K562 (cell line): ENCODE results near the gene ANKRD49. TPM values are rescaled to one million over a fixed set of nuclear protein-coding genes. Genes with fewer than 3 reads are reported as not detected.

ENCODE experiments used
- ATAC-seq: fragments of 200-7000 bp; cut with Tn5 transposase; 3 replicates; pipeline ENCODE4 v1.9.1; 2020; ENCODE audit warnings: moderate library complexity
- BruUV-seq: library from RNA; stranded (reverse); fragments of 400-500 nt; replicated peaks from 2 replicates; lab custom pipeline; 2021; lab: Mats Ljungman, UMichigan
- CTCF ChIA-PET: fragments of 300-600 bp; formaldehyde crosslinking; extraction: SDS; loops from one replicate; lab custom pipeline; 2021; ENCODE audit warnings: low intra/inter-chr PET ratio; lab: Yijun Ruan, JAX
- POLR2A ChIA-PET: fragments of 300-600, 350-650 bp; sonication (Branson Sonifier 250); formaldehyde crosslinking; extraction: SDS; loops from one replicate; lab custom pipeline; 2021; ENCODE audit warnings: antibody characterized with exemption, inconsistent platforms; lab: Yijun Ruan, JAX
- DNase-seq, 4 experiments: peaks; one replicate each; pipeline versions ENCODE4 v3.0.0 to v3.0.0-alpha.2; 2011 to 2018; ENCODE audit warnings: low spot score in 3 of 4, mixed read lengths in 3 of 4; ENCODE audit errors: extremely low read depth in 1 of 4
- FAIRE-seq: peaks from 2 replicates; lab custom pipeline; 2011; peaks lifted over from hg19 to GRCh38; lab: Jason Lieb, UNC
- H2AFZ ChIP-seq: 2 replicates; pipeline ENCODE4 v1.6.0; 2011; ENCODE audit warnings: low read depth, low read length, control low read depth, inconsistent platforms
- H3K27ac ChIP-seq: fragments of 200-600 bp; 3 replicates; pipeline ENCODE4 v1.8.0; 2011; ENCODE audit warnings: low read depth, mild to moderate bottlenecking, control low read depth, inconsistent platforms, low read length, moderate library complexity, mixed read lengths; ENCODE audit errors: extremely low read depth
- H3K27me3 ChIP-seq, 2 experiments: fragments of 300-600 bp in 1 of 2; 2 replicates in 1 of 2; 3 replicates in 1 of 2; pipeline versions ENCODE4 v1.6.0 to v1.8.0; 2011; ENCODE audit warnings: inconsistent platforms in 2 of 2, low read length in 2 of 2, mild to moderate bottlenecking in 1 of 2, mixed read lengths in 1 of 2, moderate library complexity in 1 of 2; ENCODE audit not compliant: control insufficient read depth in 2 of 2, insufficient read depth in 2 of 2
- H3K36me3 ChIP-seq: fragments of 300-600 bp; 3 replicates; pipeline ENCODE4 v1.8.0; 2011; ENCODE audit warnings: mild to moderate bottlenecking, low read length, inconsistent platforms; ENCODE audit not compliant: control insufficient read depth, insufficient read depth
- H3K4me1 ChIP-seq, 2 experiments: fragments of 200-600 bp in 1 of 2; replicated peaks in 1 of 2; 2 replicates in 1 of 2; 3 replicates in 1 of 2; pipeline versions ENCODE4 v1.5.1 to v1.8.0; 2011; ENCODE audit warnings: inconsistent platforms in 2 of 2, low read length in 2 of 2, mild to moderate bottlenecking in 1 of 2, mixed read lengths in 1 of 2, moderate library complexity in 1 of 2; ENCODE audit not compliant: control insufficient read depth in 2 of 2, insufficient read depth in 2 of 2
- H3K4me2 ChIP-seq: 2 replicates; pipeline ENCODE4 v1.6.1; 2011; ENCODE audit warnings: low read length, control low read depth, inconsistent platforms, mixed read lengths; ENCODE audit not compliant: insufficient read depth
- H3K4me3 ChIP-seq: fragments of 200-600 bp; sonication (generic), shearing (Covaris generic); 2 replicates; pipeline ENCODE4 v1.5.1; 2016; ENCODE audit warnings: control low read depth, inconsistent platforms
- H3K79me2 ChIP-seq: fragments of 200-600 bp; 3 replicates; pipeline ENCODE4 v1.8.0; 2011; ENCODE audit warnings: low read length, inconsistent platforms; ENCODE audit not compliant: control insufficient read depth, insufficient read depth
- H3K9ac ChIP-seq, 2 experiments: 2 replicates each; pipeline versions ENCODE4 v1.6.0 to v1.6.1; 2011; ENCODE audit warnings: low read depth in 2 of 2, low read length in 2 of 2, control low read depth in 1 of 2, inconsistent platforms in 1 of 2, mild to moderate bottlenecking in 1 of 2, mixed read lengths in 1 of 2; ENCODE audit not compliant: insufficient read depth in 1 of 2
- H3K9me1 ChIP-seq: one replicate; pipeline ENCODE4 v1.6.0; 2011; ENCODE audit warnings: inconsistent platforms, mild to moderate bottlenecking, low read length, moderate library complexity; ENCODE audit not compliant: control insufficient read depth, insufficient read depth
- H3K9me3 ChIP-seq: replicated peaks from 2 replicates; pipeline ENCODE4 v1.5.1; 2011; ENCODE audit warnings: low read depth, low read length, inconsistent platforms; ENCODE audit not compliant: control insufficient read depth, insufficient read depth
- H4K20me1 ChIP-seq: replicated peaks from 2 replicates; pipeline ENCODE4 v1.6.1; 2011; ENCODE audit warnings: low read length, inconsistent platforms, mixed read lengths; ENCODE audit not compliant: control insufficient read depth, insufficient read depth
- DLX4 ChIP-seq: fragments of 250-450 bp; sonication (Bioruptor Pico); IDR thresholded peaks from 2 replicates; pipeline ENCODE4 v1.6.1; 2021; ENCODE audit warnings: mild to moderate bottlenecking
- HOMEZ ChIP-seq: fragments of 250-450 bp; sonication (Bioruptor Pico); IDR thresholded peaks from 2 replicates; pipeline ENCODE4 v1.4.0; 2020; ENCODE audit warnings: mild to moderate bottlenecking, moderate library complexity
- MCM7 ChIP-seq, 2 experiments: fragments of 450-650 bp; IDR thresholded peaks; 2 replicates each; pipeline ENCODE4 v1.6.1; 2016 to 2018
- MEF2A ChIP-seq: IDR thresholded peaks from 2 replicates; pipeline ENCODE4 v1.6.1; 2011; ENCODE audit warnings: low read depth, mild to moderate bottlenecking, low read length, moderate library complexity; ENCODE audit not compliant: control insufficient read depth
- MTA3 ChIP-seq: fragments of 450-650 bp; formaldehyde crosslinking; IDR thresholded peaks from 2 replicates; pipeline ENCODE4 v1.6.1; 2017; ENCODE audit warnings: mild to moderate bottlenecking, borderline replicate concordance
- NONO ChIP-seq, 2 experiments: fragments of 200-400 bp in 1 of 2; fragments of 450-650 bp in 1 of 2; formaldehyde crosslinking in 1 of 2; IDR thresholded peaks; 2 replicates each; pipeline ENCODE4 v1.6.1; 2017; ENCODE audit warnings: low read depth in 2 of 2, mild to moderate bottlenecking in 2 of 2, moderate library complexity in 2 of 2, low read length in 1 of 2
- PHF20 ChIP-seq: fragments of 450-650 bp; IDR thresholded peaks from 2 replicates; pipeline ENCODE4 v1.6.1; 2018; ENCODE audit not compliant: partially characterized antibody
- POLR2A ChIP-seq: fragments of 450-650 bp; conservative IDR thresholded peaks from 2 replicates; pipeline ENCODE4 v1.6.1; 2016
- POLR2G ChIP-seq: fragments of 200-400 bp; formaldehyde crosslinking; IDR thresholded peaks from 2 replicates; pipeline ENCODE4 v1.6.1; 2017; ENCODE audit warnings: low read depth, mild to moderate bottlenecking, antibody characterized with exemption, low read length, moderate library complexity
- RBM25 ChIP-seq: fragments of 200-400 bp; formaldehyde crosslinking; IDR thresholded peaks from 2 replicates; pipeline ENCODE4 v1.6.1; 2018; ENCODE audit warnings: low read length, low read depth, moderate library complexity; ENCODE audit not compliant: severe bottlenecking
- RFX5 ChIP-seq: IDR thresholded peaks from 2 replicates; pipeline ENCODE4 v1.6.1; 2011; ENCODE audit warnings: low read depth, mild to moderate bottlenecking, improper control_type of control experiment, low read length
- RFX7 ChIP-seq: fragments of 250-450 bp; sonication (Bioruptor Pico); IDR thresholded peaks from 2 replicates; pipeline ENCODE4 v1.5.1; 2021; ENCODE audit warnings: mild to moderate bottlenecking
- SMAD2 ChIP-seq: fragments of 150-350 bp; IDR thresholded peaks from 2 replicates; pipeline ENCODE4 v1.6.1; 2014; ENCODE audit warnings: low read depth, mild to moderate bottlenecking, low read length
- SMC3 ChIP-seq: conservative IDR thresholded peaks from 2 replicates; pipeline ENCODE4 v1.6.1; 2011; ENCODE audit warnings: low read depth, low read length, improper control_type of control experiment; ENCODE audit not compliant: insufficient read depth
- THRB ChIP-seq: fragments of 450-650 bp; formaldehyde crosslinking; conservative IDR thresholded peaks from 2 replicates; pipeline ENCODE4 v1.4.0; 2022; ENCODE audit warnings: mild to moderate bottlenecking, missing genetic modification characterization
- ZC3H11A ChIP-seq: IDR thresholded peaks from 2 replicates; pipeline ENCODE4 v1.6.1; 2012; ENCODE audit warnings: low read depth, low read length, improper control_type of control experiment
- ZNF146 ChIP-seq: IDR thresholded peaks from one replicate; pipeline ENCODE4 v1.6.1; 2018; ENCODE audit warnings: missing compliant biosample characterization; ENCODE audit not compliant: unreplicated experiment
- ZNF217 ChIP-seq: sonication (generic); formaldehyde crosslinking; IDR thresholded peaks from 2 replicates; pipeline ENCODE4 v1.8.0; 2022; ENCODE audit warnings: mild to moderate bottlenecking, missing genetic modification reagents
- ZNF253 ChIP-seq: fragments of 250-450 bp; sonication (Bioruptor Pico); conservative IDR thresholded peaks from 2 replicates; pipeline ENCODE4 v1.6.1; 2021; ENCODE audit warnings: mild to moderate bottlenecking
- ZNF740 ChIP-seq, 3 experiments: fragments of 200-800 bp in 1 of 3; sonication (Bioruptor generic) in 1 of 3; sonication (generic) in 1 of 3; formaldehyde crosslinking in 1 of 3; IDR thresholded peaks; 2 replicates each; pipeline versions ENCODE4 v1.6.1 to v1.8.0; 2016 to 2022; ENCODE audit warnings: mild to moderate bottlenecking in 2 of 3, missing compliant biosample characterization in 2 of 3, missing genetic modification characterization in 2 of 3, missing genetic modification reagents in 1 of 3
- WGBS: fragments of 100-300 bp; shearing (Covaris generic); methylation state at CpG from one replicate; pipeline ENCODE4 v1.1.6; 2016; ENCODE audit warnings: low coverage, mixed read lengths; ENCODE audit not compliant: insufficient coverage; ENCODE audit errors: missing lambda C conversion rate; 5-methylcytosine and 5-hydroxymethylcytosine counted together
- in situ Hi-C: fragments of 300-500 bp; cut with MboI; formaldehyde crosslinking; loops from 4 replicates; pipeline ENCODE4 v1.15.0; 2018; ENCODE audit warnings: inconsistent platforms, mixed read lengths
- intact Hi-C: fragments of 100-400 bp; cut with micrococcal nuclease; formaldehyde crosslinking; loops from 2 replicates; pipeline ENCODE4 v1.14.2; 2022
- polyA plus RNA-seq, 8 experiments: library from polyadenylated mRNA; depleted of rRNA in 4 of 8; stranded (reverse) in 5 of 8; unstranded in 3 of 8; fragments of >200 nt; fragmentation: Nextera tagmentation in 2 of 8; fragmentation: Illumina TruSeq in 1 of 8; extraction: Ambion mirVana in 2 of 8; extraction: Trizol in 1 of 8; gene quantifications; 2 replicates each; pipeline versions ENCODE4 v1.2.1 to v1.2.3, GENCODE V29; 2011 to 2014; ENCODE audit warnings: inconsistent platforms in 1 of 8, missing spikeins in 1 of 8
- total RNA-seq, 7 experiments: library from RNA; depleted of rRNA in 6 of 7; stranded (reverse); fragments of >200 nt in 6 of 7; fragmentation: Illumina TruSeq in 2 of 7; extraction: Trizol in 2 of 7; gene quantifications; 2 replicates each; pipeline versions ENCODE4 v1.2.1 to v1.2.3, GENCODE V29; 2011 to 2021; ENCODE audit warnings: low replicate concordance in 1 of 7

Gene ANKRD49
- total and polyA plus RNA-seq, 9 of the 15 experiments (the other 6 are each of a cell fraction or from before 2014, with no cell fraction given): 13.4 to 43.5 (median 30.6) TPM

- Histone ChIP-seq H2AFZ (no peak overlapping the region), H3K27ac (no peak overlapping the region), H3K27me3 (no peaks in the 10 kb centered on the region), H4K20me1 (no peaks in the 10 kb centered on the region), H3K9me3 (no peaks in the 10 kb centered on the region), H3K79me2 (peaks cover 6% of the 10 kb centered on the region; the same call in 2 of the 3 replicates), H3K9ac (no peak overlapping the region), H3K4me1 (no peaks in the 10 kb centered on the region), H3K9me1 (no peaks in the 10 kb centered on the region), H3K4me3 (no peak overlapping the region), H3K36me3 (peaks cover 35% of the 10 kb centered on the region; the same call in 2 of the 3 replicates), H3K4me2 (no peak overlapping the region)
- CTCF ChIA-PET: no interaction called here
- in situ Hi-C loops: loop anchor here (10.0 kb wide), 2 partner anchors 175 to 605 kb away; no protein-coding TSS in a partner anchor
- POLR2A ChIA-PET: no interaction called here
- FAIRE-seq: no peak
- BruUV-seq: no TSS peak
- intact Hi-C loops: loop anchor here (10.0 kb wide), 1 partner anchor 575 kb away; no protein-coding TSS in a partner anchor
- TF ChIP-seq PHF20 (no peak), NONO (IDR thresholded peaks at IDR 0.05; ENCODE audit: low read depth in 2 of 2, low read length in 1 of 2) (no peak), MEF2A (no peak), ZNF740 (CRISPR knock-in tag; IDR thresholded peaks at IDR 0.05) (no peak), ZNF740 (tag; IDR thresholded peaks at IDR 0.05) (no peak), RFX7 (CRISPR knock-in tag) (no peak), ZNF253 (CRISPR knock-in tag) (no peak), THRB (CRISPR knock-in tag) (no peak), ZNF146 (CRISPR knock-in tag) (no peak), ZC3H11A (no peak), DLX4 (no peak), MTA3 (no peak), SMAD2 (no peak), RFX5 (no peak), ZNF217 (CRISPR knock-in tag) (no peak), RBM25 (no peak), POLR2A (no peak), SMC3 (no peak), HOMEZ (CRISPR knock-in tag) (no peak), POLR2G (no peak), MCM7 (IDR thresholded peaks at IDR 0.05) (no peak)
- 80% methylated on average over 2 of the region's 2 CpGs for WGBS
- DNase-seq: no peak
- no peak for ATAC-seq
Observed at GRCh38 chr11:94500181-94500580, 6.4 kb downstream of the ANKRD49 start.
